PFSK-1 (cell line): Measurements from ENCODE around the gene IFT22.

ENCODE experiments used
- FOXP2 ChIP-seq: optimal IDR thresholded peaks from 2 replicates; pipeline ENCODE3; 2011; ENCODE audit warnings: borderline replicate concordance, control low read depth, inconsistent platforms; ENCODE audit not compliant: insufficient read depth; ENCODE audit errors: extremely low read length, extremely low read depth
- POLR2AphosphoS5 ChIP-seq: IDR thresholded peaks from 2 replicates; pipeline ENCODE4 v1.6.1; 2012; ENCODE audit warnings: low read depth, mild to moderate bottlenecking, control low read depth, low read length, moderate library complexity
- SIN3A ChIP-seq: IDR thresholded peaks from 2 replicates; pipeline ENCODE4 v1.6.1; 2012; ENCODE audit warnings: mild to moderate bottlenecking, low read length, moderate library complexity, borderline replicate concordance; ENCODE audit not compliant: insufficient read depth
- TAF1 ChIP-seq: IDR thresholded peaks from 2 replicates; pipeline ENCODE4 v1.6.1; 2012; ENCODE audit warnings: low read length, control low read depth, borderline replicate concordance; ENCODE audit not compliant: insufficient read depth
- TF ChIP-seq, protein P1 (sequence below), 2 experiments: IDR thresholded peaks; 2 replicates each; pipeline versions ENCODE4 v1.6.1 to v1.8.0; 2011 to 2012; ENCODE audit warnings: low read depth in 2 of 2, low read length in 2 of 2, control low read depth in 1 of 2, inconsistent platforms in 1 of 2, mild to moderate bottlenecking in 1 of 2, moderate library complexity in 1 of 2; ENCODE audit not compliant: insufficient read depth in 1 of 2

GRCh38 chr7:101271021-101271420, 50.6 kb downstream of the IFT22 start:
- TF ChIP-seq POLR2AphosphoS5 (no peak), SIN3A (no peak), TAF1 (no peak), FOXP2 (no peak)
- TF ChIP-seq, protein P1, sequence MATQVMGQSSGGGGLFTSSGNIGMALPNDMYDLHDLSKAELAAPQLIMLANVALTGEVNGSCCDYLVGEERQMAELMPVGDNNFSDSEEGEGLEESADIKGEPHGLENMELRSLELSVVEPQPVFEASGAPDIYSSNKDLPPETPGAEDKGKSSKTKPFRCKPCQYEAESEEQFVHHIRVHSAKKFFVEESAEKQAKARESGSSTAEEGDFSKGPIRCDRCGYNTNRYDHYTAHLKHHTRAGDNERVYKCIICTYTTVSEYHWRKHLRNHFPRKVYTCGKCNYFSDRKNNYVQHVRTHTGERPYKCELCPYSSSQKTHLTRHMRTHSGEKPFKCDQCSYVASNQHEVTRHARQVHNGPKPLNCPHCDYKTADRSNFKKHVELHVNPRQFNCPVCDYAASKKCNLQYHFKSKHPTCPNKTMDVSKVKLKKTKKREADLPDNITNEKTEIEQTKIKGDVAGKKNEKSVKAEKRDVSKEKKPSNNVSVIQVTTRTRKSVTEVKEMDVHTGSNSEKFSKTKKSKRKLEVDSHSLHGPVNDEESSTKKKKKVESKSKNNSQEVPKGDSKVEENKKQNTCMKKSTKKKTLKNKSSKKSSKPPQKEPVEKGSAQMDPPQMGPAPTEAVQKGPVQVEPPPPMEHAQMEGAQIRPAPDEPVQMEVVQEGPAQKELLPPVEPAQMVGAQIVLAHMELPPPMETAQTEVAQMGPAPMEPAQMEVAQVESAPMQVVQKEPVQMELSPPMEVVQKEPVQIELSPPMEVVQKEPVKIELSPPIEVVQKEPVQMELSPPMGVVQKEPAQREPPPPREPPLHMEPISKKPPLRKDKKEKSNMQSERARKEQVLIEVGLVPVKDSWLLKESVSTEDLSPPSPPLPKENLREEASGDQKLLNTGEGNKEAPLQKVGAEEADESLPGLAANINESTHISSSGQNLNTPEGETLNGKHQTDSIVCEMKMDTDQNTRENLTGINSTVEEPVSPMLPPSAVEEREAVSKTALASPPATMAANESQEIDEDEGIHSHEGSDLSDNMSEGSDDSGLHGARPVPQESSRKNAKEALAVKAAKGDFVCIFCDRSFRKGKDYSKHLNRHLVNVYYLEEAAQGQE (IDR thresholded peaks at IDR 0.05; ENCODE audit: insufficient read depth in 1 of 2, low read depth in 2 of 2, low read length in 2 of 2) = no peak
